GM13977 (cell line): ENCODE data around the gene MOGAT3.

ENCODE experiments used
- DNase-seq: peaks from one replicate; pipeline ENCODE4 v3.0.0; 2012; ENCODE audit warnings: low spot score
- in situ Hi-C: fragments of 300-500 bp; cut with MboI; formaldehyde crosslinking; loops from one replicate; pipeline ENCODE4 v1.12.0; 2022; ENCODE audit warnings: low sequenced_read_pairs, low pct_unique_long_range_greater_than_20kb, mixed read lengths, inconsistent platforms; ENCODE audit not compliant: unreplicated experiment
- TF ChIP-seq, protein P1 (sequence below): IDR thresholded peaks from 2 replicates; pipeline ENCODE4 v1.5.1; 2012; ENCODE audit warnings: mild to moderate bottlenecking, control low read depth; ENCODE audit not compliant: insufficient read depth; ENCODE audit errors: extremely low read depth, missing control alignments

MOGAT3 gene

DNA sequence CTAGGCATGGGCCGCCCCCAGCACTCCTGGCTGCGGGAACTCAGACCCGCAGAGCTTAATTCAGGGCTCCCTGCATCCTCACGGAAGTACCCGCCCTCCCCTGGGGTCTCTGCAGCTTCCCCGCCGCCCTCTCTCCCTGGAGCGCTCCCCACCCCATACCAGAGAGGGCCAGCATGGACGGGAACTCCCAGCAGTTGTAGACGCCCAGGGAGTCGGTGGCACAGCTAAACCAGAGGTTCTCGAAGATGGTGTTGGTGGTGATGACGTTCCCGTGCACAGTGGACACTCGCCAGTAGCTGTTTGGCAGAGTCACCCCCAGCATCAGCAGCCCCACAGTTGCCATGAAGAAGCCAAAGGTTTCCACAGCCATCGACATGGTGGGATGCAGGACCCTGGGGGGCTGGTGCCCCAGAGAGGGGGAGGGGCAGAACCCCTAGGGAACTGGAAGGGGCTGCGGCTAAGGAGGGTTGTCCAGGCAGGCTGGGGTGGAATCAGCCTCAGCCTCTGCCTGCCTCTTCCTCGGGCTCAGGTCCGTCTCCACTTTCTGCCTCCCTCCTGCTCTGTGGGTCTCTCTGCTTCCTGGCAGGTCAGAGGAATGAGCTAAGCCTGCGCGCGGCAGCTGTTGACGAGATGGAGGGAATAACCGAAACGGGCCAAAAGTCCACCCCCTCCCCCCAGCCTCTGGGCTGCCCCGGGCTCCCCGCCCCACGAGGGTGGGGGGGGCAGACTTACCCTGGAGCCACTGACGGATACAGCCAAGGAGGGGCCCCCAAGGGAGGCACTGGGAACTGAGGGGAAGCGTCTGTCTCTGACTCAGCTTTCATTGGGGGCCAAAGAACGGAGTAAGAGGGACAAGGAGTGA lies 36.6 kb upstream of the MOGAT3 start, which contains the start of gene CLDN15:
CLDN15 (minus strand) TSS at position 597 of the 862 bp plus-strand sequence; CDS start at position 376, 221 bp downstream.
- TF ChIP-seq, protein P1, sequence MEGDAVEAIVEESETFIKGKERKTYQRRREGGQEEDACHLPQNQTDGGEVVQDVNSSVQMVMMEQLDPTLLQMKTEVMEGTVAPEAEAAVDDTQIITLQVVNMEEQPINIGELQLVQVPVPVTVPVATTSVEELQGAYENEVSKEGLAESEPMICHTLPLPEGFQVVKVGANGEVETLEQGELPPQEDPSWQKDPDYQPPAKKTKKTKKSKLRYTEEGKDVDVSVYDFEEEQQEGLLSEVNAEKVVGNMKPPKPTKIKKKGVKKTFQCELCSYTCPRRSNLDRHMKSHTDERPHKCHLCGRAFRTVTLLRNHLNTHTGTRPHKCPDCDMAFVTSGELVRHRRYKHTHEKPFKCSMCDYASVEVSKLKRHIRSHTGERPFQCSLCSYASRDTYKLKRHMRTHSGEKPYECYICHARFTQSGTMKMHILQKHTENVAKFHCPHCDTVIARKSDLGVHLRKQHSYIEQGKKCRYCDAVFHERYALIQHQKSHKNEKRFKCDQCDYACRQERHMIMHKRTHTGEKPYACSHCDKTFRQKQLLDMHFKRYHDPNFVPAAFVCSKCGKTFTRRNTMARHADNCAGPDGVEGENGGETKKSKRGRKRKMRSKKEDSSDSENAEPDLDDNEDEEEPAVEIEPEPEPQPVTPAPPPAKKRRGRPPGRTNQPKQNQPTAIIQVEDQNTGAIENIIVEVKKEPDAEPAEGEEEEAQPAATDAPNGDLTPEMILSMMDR, result no peak
- in situ Hi-C loops, result no loop called here
- DNase-seq, result no peak

- in situ Hi-C loops, result no loop called here
- no peak for DNase-seq
- TF ChIP-seq, protein P1, result no peak
Observed at GRCh38 chr7:101236292-101236835, 35.5 kb upstream of the MOGAT3 start.

GRCh38 chr7:101235522-101235921 lies 34.7 kb upstream of the MOGAT3 start:
- DNase-seq, result no peak
- in situ Hi-C loops, result no loop called here
- TF ChIP-seq, protein P1, result no peak

DNA sequence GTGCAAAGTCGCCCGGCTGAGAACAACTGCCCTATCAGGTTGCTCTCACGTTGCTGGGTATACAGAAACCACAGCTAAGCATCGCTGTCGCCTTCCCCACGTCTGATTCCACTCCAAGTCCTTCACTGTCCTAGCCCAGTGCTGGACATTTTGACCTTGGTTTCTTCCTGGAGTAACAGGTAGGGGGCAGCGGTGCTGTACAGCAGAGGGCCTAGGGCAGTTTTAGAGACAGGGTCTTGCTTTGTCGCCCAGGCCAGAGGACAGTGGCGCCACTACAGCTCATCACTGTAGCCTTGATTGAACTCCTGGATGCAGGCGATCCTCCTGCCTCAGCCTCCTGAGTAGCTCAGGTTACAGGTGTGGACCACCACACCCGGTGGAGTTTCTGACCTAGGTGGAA lies 34.2 kb upstream of the MOGAT3 start:
- DNase-seq, result no peak
- TF ChIP-seq, protein P1, result no peak
- in situ Hi-C loops, result no loop called here

DNA sequence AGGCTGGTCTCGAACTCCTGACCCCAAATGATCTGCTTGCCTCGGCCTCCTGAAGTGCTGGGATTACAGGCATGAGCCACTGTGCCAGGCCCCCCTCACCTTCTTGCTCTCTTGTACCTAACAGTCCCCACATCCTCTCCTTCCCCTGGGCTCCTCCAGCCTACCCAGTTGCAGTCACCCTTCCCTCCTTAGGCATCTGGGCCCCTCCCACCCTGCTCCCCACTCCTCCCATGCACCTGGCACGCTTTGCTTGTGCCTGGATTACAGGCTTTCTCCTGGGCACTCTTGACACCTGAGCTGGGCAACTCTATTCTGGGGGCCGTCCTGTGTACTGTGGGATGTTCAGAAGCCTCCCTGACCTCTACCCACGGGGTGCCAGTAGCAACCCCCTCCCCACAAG lies 33.8 kb upstream of the MOGAT3 start:
- no peak for DNase-seq
- TF ChIP-seq, protein P1, result no peak
- in situ Hi-C loops, result no loop called here

GRCh38 chr7:101233907-101234547 lies 33.2 kb upstream of the MOGAT3 start:
- in situ Hi-C loops, result no loop called here
- TF ChIP-seq, protein P1, result no peak
- no peak for DNase-seq
